IMR-90 (cell line): ENCODE results near the gene XIAP.

Source experiments
- BHLHE40 ChIP-seq: fragments of 150-350 bp; IDR thresholded peaks from 2 replicates; pipeline ENCODE4 v1.6.1; 2016; ENCODE audit warnings: mild to moderate bottlenecking, low read depth, low read length
- MAZ ChIP-seq: IDR thresholded peaks from 2 replicates; pipeline ENCODE4 v1.6.1; 2012; ENCODE audit warnings: low read depth, mild to moderate bottlenecking, low read length, improper control_type of control experiment, moderate library complexity, borderline replicate concordance
- MXI1 ChIP-seq: IDR thresholded peaks from 2 replicates; pipeline ENCODE4 v1.6.1; 2012; ENCODE audit warnings: low read depth, mild to moderate bottlenecking, low read length, moderate library complexity, borderline replicate concordance
- TF ChIP-seq, protein P1 (sequence below): conservative IDR thresholded peaks from 2 replicates; pipeline ENCODE4 v1.5.1; 2012; ENCODE audit warnings: mild to moderate bottlenecking, low read depth, low read length, improper control_type of control experiment

DNA sequence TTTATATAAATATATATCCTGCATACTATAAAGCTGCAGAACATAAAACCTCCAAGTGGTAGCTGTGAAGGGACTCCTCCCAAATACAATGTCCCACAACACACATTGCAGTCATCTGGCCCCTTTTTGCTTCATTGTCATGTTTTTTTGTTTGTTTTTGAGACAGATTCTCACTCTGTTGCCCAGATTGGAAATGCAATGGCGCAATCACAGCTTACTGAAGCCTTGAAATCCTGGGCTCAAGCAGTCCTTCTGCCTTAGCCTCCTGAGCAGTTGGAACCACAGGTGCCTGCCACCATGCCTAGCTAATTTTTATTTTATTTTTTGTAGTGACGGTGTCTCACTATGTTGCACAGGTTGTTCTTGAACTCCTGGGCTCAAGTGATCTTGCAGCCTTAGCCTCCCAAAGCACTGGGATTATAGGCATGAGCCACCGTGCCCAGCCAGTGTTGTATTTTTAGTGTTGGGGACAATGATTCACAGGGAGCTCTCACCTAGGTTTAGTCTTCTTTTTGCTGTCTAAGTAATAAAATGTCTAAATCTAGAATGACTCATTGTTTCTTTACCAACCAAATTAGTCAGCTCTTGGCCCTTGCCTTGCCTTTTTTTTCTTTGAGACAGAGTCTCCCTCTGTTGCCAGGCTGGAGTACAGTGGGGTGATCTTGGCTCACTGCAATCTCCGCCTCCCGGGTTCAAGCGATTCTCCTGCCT, 24.0 kb upstream of the XIAP start:
- TF ChIP-seq, protein P1, sequence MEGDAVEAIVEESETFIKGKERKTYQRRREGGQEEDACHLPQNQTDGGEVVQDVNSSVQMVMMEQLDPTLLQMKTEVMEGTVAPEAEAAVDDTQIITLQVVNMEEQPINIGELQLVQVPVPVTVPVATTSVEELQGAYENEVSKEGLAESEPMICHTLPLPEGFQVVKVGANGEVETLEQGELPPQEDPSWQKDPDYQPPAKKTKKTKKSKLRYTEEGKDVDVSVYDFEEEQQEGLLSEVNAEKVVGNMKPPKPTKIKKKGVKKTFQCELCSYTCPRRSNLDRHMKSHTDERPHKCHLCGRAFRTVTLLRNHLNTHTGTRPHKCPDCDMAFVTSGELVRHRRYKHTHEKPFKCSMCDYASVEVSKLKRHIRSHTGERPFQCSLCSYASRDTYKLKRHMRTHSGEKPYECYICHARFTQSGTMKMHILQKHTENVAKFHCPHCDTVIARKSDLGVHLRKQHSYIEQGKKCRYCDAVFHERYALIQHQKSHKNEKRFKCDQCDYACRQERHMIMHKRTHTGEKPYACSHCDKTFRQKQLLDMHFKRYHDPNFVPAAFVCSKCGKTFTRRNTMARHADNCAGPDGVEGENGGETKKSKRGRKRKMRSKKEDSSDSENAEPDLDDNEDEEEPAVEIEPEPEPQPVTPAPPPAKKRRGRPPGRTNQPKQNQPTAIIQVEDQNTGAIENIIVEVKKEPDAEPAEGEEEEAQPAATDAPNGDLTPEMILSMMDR: 0 out of 2 replicates have a peak, but pooled peaks have one; percentile 9
- no peak for TF ChIP-seq MXI1
- TF ChIP-seq MAZ: no peak
- TF ChIP-seq BHLHE40: no peak
